ENCODE results near the gene PCED1A. TPM values are rescaled to one million over a fixed set of nuclear protein-coding genes. Genes with fewer than 3 reads are reported as not detected.
"Not testable (repeated sequence)": the region's sequence is repeated elsewhere in the genome, so short reads cannot be mapped to it uniquely, and the experiment has no call there.

Gene PCED1A
- total RNA-seq, 2 experiments from 2014 or later = 33.9 to 34.3 TPM

DNA sequence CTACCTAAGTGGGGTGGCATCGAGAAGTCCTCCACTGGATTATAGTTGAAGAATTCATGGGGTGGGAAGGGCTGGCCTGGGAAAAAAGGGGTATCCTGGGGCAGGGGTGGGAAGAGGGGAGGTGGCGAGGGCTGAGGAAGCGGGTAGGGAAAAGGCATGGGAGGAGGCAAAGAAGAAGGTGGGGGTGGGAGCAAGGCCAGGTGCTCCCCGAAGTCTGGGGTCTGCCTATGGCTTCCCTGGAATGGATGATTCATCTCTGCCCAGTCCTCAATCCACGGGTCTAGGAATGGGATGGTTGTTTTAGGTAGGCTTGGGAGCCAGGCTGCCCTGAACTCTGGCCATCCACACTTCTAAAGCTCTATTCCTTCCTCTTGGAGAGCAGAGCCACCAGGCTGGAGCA, 4.4 kb downstream of the PCED1A start:
- POLR2A ChIA-PET = interaction anchor here (1.3 kb wide), 1 partner anchor 15 kb away, joined by 3 read pairs; no protein-coding TSS in a partner anchor
- ATAC-seq (no peak), DNase-seq (no peak)
- H3K36me3 Mint-ChIP-seq (ENCODE audit: low read depth) = peaks cover 27% of the 10 kb centered on the region
- no peaks in the 10 kb centered on the region for H3K9me3 Mint-ChIP-seq
- intact Hi-C loops (cut with micrococcal nuclease) = no loop called here
- TF ChIP-seq, protein P1, sequence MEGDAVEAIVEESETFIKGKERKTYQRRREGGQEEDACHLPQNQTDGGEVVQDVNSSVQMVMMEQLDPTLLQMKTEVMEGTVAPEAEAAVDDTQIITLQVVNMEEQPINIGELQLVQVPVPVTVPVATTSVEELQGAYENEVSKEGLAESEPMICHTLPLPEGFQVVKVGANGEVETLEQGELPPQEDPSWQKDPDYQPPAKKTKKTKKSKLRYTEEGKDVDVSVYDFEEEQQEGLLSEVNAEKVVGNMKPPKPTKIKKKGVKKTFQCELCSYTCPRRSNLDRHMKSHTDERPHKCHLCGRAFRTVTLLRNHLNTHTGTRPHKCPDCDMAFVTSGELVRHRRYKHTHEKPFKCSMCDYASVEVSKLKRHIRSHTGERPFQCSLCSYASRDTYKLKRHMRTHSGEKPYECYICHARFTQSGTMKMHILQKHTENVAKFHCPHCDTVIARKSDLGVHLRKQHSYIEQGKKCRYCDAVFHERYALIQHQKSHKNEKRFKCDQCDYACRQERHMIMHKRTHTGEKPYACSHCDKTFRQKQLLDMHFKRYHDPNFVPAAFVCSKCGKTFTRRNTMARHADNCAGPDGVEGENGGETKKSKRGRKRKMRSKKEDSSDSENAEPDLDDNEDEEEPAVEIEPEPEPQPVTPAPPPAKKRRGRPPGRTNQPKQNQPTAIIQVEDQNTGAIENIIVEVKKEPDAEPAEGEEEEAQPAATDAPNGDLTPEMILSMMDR (IDR thresholded peaks at IDR 0.05) = no peak
- H3K4me1 Mint-ChIP-seq (ENCODE audit: low read depth) = peaks cover 18% of the 10 kb centered on the region
- H3K4me3 Mint-ChIP-seq = no peak overlapping the region
- H3K27ac Mint-ChIP-seq = no peak overlapping the region
- CTCF ChIA-PET = interaction anchor here (1.1 kb wide), 1 partner anchor 148 kb away, joined by 3 read pairs; no protein-coding TSS in a partner anchor
- H3K27me3 Mint-ChIP-seq = no peaks in the 10 kb centered on the region

DNA sequence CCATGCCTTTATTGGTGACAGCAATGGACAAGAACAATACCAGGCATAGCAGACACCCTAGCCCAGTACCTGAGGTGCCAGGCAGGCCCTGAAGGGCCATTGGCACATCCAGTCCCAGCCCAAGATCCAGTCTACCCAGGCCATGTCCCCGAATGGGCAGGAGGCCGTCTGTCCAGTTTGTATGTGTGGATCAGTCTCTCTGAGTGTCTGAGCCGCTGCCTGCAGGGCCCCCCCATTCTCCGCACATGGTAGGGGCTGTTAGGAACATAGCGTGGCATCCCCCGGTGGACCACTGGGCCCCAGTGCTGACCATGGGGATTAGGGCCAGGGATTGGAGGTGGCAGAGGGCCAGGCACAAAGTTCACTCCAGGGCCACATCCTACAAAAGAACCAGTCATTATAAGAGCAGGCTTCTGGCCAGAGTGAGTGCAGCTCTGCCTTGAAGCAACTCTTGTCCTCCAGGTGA, 5.1 kb downstream of the PCED1A start:
- Mint-ChIP-seq H3K4me1 (ENCODE audit: low read depth) (peaks cover 18% of the 10 kb centered on the region), H3K9me3 (no peaks in the 10 kb centered on the region), H3K36me3 (ENCODE audit: low read depth) (peaks cover 27% of the 10 kb centered on the region), H3K27ac (no peak overlapping the region), H3K4me3 (no peak overlapping the region), H3K27me3 (no peaks in the 10 kb centered on the region)
- CTCF ChIA-PET = interaction anchor here (1.1 kb wide), 1 partner anchor 148 kb away, joined by 3 read pairs; no protein-coding TSS in a partner anchor
- TF ChIP-seq, protein P1 (IDR thresholded peaks at IDR 0.05) = no peak
- DNase-seq (no peak), ATAC-seq (no peak)
- intact Hi-C loops (cut with micrococcal nuclease) = no loop called here
- POLR2A ChIA-PET = interaction anchor here (1.3 kb wide), 1 partner anchor 14 kb away, joined by 3 read pairs; no protein-coding TSS in a partner anchor

DNA sequence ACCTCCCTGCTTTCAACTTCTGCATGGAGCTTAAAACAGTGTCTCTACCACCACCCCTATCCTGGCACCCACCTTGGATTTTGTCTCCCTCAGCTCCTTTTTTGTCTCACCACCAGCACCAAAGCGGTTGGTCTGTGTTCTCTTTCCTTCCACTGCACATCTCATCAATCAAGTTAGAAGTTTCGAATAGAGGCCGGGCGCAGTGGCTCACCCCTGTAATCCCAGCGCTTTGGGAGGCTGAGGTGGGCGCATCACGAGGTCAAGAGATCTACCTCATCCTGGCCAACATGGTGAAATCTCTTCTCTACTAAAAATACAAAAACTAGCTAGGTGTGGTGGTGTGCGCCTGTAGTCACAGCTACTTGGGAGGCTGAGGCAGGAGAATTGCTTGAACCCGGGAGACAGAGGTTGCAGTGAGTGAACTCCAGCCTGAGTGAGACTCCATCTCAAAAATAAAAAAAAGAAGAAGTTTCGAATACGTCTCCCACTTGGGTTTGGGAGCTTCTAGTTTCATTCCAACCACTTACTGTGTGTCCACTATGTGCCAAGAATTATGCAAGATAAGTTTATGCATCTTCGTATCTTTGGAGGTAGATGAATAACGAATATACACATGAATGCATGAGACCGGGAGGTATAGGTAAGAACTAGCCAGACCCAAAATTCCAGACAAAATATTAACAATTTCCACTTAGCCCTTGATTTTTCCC, 5.9 kb downstream of the PCED1A start:
- TF ChIP-seq, protein P1 (IDR thresholded peaks at IDR 0.05) = no peak
- Mint-ChIP-seq H3K4me3 (no peak overlapping the region), H3K9me3 (no peaks in the 10 kb centered on the region), H3K36me3 (ENCODE audit: low read depth) (peaks cover 26% of the 10 kb centered on the region), H3K4me1 (ENCODE audit: low read depth) (peaks cover 17% of the 10 kb centered on the region), H3K27me3 (no peaks in the 10 kb centered on the region), H3K27ac (no peak overlapping the region)
- intact Hi-C loops (cut with micrococcal nuclease) = no loop called here
- POLR2A ChIA-PET = interaction anchor here (1.1 kb wide), 1 partner anchor 13 kb away, joined by 3 read pairs; no protein-coding TSS in a partner anchor
- CTCF ChIA-PET = no interaction called here
- ATAC-seq = no peak
- no peak for DNase-seq

DNA sequence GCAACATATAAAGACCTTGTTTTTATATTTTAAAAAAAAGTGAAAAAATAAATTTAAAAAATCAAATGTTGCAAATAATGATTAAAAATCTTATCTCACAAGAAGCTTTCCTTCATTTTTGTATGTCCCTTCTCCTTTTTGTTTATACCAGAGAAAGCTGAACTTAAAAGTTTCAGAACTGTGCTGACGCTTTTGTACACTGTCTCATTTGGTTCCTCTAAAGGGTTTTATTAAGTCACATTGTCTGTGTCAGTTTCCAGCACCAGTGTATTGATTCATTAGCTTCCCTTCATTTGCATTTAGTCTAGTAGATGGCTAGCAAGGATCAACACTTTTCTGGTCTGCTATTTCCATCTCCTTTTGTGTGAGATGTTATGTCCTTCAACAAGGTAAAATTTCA, 6.7 kb downstream of the PCED1A start:
- no peak for ATAC-seq
- CTCF ChIA-PET = interaction anchor here (1.2 kb wide), 1 partner anchor 90 kb away, joined by 3 read pairs; no protein-coding TSS in a partner anchor
- no peak overlapping the region for H3K4me3 Mint-ChIP-seq
- H3K9me3 Mint-ChIP-seq = no peaks in the 10 kb centered on the region
- POLR2A ChIA-PET = interaction anchor here (1.1 kb wide), 1 partner anchor 13 kb away, joined by 3 read pairs; no protein-coding TSS in a partner anchor
- H3K27ac Mint-ChIP-seq = no peak overlapping the region
- H3K27me3 Mint-ChIP-seq = peaks cover 2% of the 10 kb centered on the region
- peaks cover 21% of the 10 kb centered on the region for H3K36me3 Mint-ChIP-seq (ENCODE audit: low read depth)
- no peak for DNase-seq
- peaks cover 12% of the 10 kb centered on the region for H3K4me1 Mint-ChIP-seq (ENCODE audit: low read depth)
- TF ChIP-seq, protein P1 (IDR thresholded peaks at IDR 0.05) = no peak
- intact Hi-C loops (cut with micrococcal nuclease) = no loop called here

DNA sequence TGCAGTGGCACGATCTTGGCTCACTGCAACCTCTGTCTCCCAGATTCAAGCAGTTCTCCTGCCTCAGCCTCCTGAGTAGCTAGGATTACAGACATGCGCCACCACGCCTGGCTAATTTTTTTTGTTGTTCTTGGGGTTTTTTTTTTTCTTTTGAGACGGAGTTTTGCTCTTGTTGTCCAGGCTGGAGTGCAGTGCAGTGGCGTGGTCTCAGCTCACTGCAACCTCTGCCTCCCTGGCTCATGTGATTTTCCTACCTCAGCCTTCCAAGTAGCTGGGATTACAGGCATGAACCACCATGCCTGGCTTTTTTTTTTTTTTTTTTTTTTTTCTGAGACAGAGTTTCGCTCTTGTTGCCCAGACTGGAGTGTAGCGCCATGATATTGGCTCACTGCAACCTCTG, 9.2 kb downstream of the PCED1A start:
- peaks cover 10% of the 10 kb centered on the region for H3K27me3 Mint-ChIP-seq
- ATAC-seq; H3K4me3 Mint-ChIP-seq; intact Hi-C loops (cut with micrococcal nuclease); CTCF ChIA-PET; H3K36me3 Mint-ChIP-seq (ENCODE audit: low read depth); H3K9me3 Mint-ChIP-seq; H3K27ac Mint-ChIP-seq; DNase-seq: not testable (repeated sequence)
- peaks cover 13% of the 10 kb centered on the region for H3K4me1 Mint-ChIP-seq (ENCODE audit: low read depth)
- POLR2A ChIA-PET = interaction anchor here (1.0 to 1.8 kb wide), 2 partner anchors 10 to 16 kb away, joined by 3 to 5 read pairs; no protein-coding TSS in a partner anchor

Measured in activated CD8-positive, alpha-beta T cell treated with anti-CD3 and anti-CD28 coated beads for 36 hours (primary cell).